SK-N-SH (cell line): Measurements from ENCODE around the gene C2CD4D.
"Not testable (repeated sequence)": the region's sequence is repeated elsewhere in the genome, so short reads cannot be mapped to it uniquely, and the experiment has no call there.

Experiments
- JUND ChIP-seq: IDR thresholded peaks from 2 replicates; pipeline ENCODE4 v1.4.0; 2012
- TAF1 ChIP-seq: IDR thresholded peaks from 2 replicates; pipeline ENCODE4 v1.6.1; 2012; ENCODE audit warnings: low read depth, mild to moderate bottlenecking, low read length, moderate library complexity, borderline replicate concordance
- YY1 ChIP-seq: IDR thresholded peaks from 2 replicates; pipeline ENCODE4 v1.4.0; 2012; ENCODE audit warnings: low read depth, mild to moderate bottlenecking
- TF ChIP-seq, protein P1 (sequence below): fragments of 200-600 bp; sonication (generic); IDR thresholded peaks from 2 replicates; pipeline ENCODE4 v1.6.1; 2017; ENCODE audit warnings: antibody characterized with exemption, mild to moderate bottlenecking, moderate library complexity
- TF ChIP-seq, protein P2 (sequence below): IDR thresholded peaks from 2 replicates; pipeline ENCODE4 v1.6.1; 2012; ENCODE audit warnings: mild to moderate bottlenecking, low read depth, low read length, moderate library complexity

DNA sequence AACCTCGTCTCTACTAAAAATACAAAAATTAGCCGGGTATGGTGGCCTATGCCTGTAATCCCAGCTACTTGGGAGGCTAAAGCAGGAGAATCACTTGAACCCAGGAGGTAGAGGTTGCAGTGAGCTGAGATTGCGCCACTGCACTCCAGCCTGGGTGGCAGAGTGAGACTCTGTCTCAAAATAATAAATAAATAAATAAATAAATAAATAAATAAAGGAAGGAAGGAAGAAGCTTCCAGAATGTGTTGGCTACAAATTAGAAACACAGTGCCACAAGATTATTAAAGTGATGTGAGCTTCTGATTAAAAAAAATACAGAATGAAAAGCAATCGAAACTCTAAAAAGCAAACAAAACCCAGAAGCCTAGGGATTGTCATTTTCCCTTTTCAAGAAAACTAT is 44.3 kb upstream of the C2CD4D start:
- not testable (repeated sequence) for TF ChIP-seq JUND, TAF1, YY1
- TF ChIP-seq, protein P1, sequence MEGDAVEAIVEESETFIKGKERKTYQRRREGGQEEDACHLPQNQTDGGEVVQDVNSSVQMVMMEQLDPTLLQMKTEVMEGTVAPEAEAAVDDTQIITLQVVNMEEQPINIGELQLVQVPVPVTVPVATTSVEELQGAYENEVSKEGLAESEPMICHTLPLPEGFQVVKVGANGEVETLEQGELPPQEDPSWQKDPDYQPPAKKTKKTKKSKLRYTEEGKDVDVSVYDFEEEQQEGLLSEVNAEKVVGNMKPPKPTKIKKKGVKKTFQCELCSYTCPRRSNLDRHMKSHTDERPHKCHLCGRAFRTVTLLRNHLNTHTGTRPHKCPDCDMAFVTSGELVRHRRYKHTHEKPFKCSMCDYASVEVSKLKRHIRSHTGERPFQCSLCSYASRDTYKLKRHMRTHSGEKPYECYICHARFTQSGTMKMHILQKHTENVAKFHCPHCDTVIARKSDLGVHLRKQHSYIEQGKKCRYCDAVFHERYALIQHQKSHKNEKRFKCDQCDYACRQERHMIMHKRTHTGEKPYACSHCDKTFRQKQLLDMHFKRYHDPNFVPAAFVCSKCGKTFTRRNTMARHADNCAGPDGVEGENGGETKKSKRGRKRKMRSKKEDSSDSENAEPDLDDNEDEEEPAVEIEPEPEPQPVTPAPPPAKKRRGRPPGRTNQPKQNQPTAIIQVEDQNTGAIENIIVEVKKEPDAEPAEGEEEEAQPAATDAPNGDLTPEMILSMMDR, result not testable (repeated sequence)
- TF ChIP-seq, protein P2, sequence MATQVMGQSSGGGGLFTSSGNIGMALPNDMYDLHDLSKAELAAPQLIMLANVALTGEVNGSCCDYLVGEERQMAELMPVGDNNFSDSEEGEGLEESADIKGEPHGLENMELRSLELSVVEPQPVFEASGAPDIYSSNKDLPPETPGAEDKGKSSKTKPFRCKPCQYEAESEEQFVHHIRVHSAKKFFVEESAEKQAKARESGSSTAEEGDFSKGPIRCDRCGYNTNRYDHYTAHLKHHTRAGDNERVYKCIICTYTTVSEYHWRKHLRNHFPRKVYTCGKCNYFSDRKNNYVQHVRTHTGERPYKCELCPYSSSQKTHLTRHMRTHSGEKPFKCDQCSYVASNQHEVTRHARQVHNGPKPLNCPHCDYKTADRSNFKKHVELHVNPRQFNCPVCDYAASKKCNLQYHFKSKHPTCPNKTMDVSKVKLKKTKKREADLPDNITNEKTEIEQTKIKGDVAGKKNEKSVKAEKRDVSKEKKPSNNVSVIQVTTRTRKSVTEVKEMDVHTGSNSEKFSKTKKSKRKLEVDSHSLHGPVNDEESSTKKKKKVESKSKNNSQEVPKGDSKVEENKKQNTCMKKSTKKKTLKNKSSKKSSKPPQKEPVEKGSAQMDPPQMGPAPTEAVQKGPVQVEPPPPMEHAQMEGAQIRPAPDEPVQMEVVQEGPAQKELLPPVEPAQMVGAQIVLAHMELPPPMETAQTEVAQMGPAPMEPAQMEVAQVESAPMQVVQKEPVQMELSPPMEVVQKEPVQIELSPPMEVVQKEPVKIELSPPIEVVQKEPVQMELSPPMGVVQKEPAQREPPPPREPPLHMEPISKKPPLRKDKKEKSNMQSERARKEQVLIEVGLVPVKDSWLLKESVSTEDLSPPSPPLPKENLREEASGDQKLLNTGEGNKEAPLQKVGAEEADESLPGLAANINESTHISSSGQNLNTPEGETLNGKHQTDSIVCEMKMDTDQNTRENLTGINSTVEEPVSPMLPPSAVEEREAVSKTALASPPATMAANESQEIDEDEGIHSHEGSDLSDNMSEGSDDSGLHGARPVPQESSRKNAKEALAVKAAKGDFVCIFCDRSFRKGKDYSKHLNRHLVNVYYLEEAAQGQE, result not testable (repeated sequence)
